Measurements from ENCODE around the gene HAUS3. TPM values are rescaled to one million over a fixed set of nuclear protein-coding genes. Genes with fewer than 3 reads are reported as not detected.
"Not testable (repeated sequence)": the region's sequence is repeated elsewhere in the genome, so short reads cannot be mapped to it uniquely, and the experiment has no call there.

HAUS3 gene
- total and polyA plus RNA-seq, 2 of the 13 experiments (the other 11 are each of a cell fraction or from before 2014, with no cell fraction given) = 3.9 to 12.6 TPM

GRCh38 chr4:2275044-2275397 is 33.1 kb upstream of the HAUS3 start:
- 58% methylated on average over 5 of the region's 10 CpGs for WGBS (ENCODE audit: low lambda C conversion rate)
- H3K36me3 ChIP-seq (replicated peaks in 1 of 2; ENCODE audit: control insufficient read depth in 1 of 2, insufficient read depth in 2 of 2, low read length in 2 of 2); ATAC-seq; BruUV-seq (replicated peaks); in situ Hi-C loops (cut with HindIII; ENCODE audit: extremely low pct_ligation_motif_present, low pct_unique_long_range_greater_than_20kb); H2AFZ ChIP-seq (ENCODE audit: low read length); H3K27ac ChIP-seq (ENCODE audit: extremely low read length, insufficient read depth, low read length); H3K9me3 ChIP-seq (ENCODE audit: low read length); H3K4me2 ChIP-seq (ENCODE audit: low read depth, low read length); H3K79me2 ChIP-seq (ENCODE audit: insufficient read depth, low read length); intact Hi-C loops (cut with micrococcal nuclease; ENCODE audit: unreplicated experiment); FAIRE-seq; H3K4me3 ChIP-seq (replicated peaks in 1 of 3; ENCODE audit: insufficient read depth in 1 of 3, low read depth in 2 of 3, low read length in 3 of 3); DNase-seq (ENCODE audit: low spot score); H4K20me1 ChIP-seq (ENCODE audit: insufficient read depth, low read length); H3K9ac ChIP-seq (ENCODE audit: insufficient read depth, low read depth, low read length); H3K4me1 ChIP-seq (ENCODE audit: insufficient read depth, low read length); CTCF ChIA-PET (ENCODE audit: low intra/inter-chr PET ratio, low total read pairs): not testable (repeated sequence)
- POLR2A ChIA-PET = interaction anchor here (1.4 kb wide), 1 partner anchor 13 kb away, joined by 3 read pairs; the partner anchor contains the start of gene MXD4
- H3K27me3 ChIP-seq (ENCODE audit: control insufficient read depth in 1 of 2, insufficient read depth in 2 of 2, low read length in 2 of 2) = peaks cover 12 to 41% of the 10 kb centered on the region in 2 experiments; a peak in 4 of 5 replicates

- Histone ChIP-seq H3K79me2 (ENCODE audit: insufficient read depth, low read length) (no peaks in the 10 kb centered on the region), H3K27me3 (ENCODE audit: control insufficient read depth in 1 of 2, insufficient read depth in 2 of 2, low read length in 2 of 2) (peaks cover 12 to 47% of the 10 kb centered on the region in 2 experiments; a peak in 4 of 5 replicates), H3K4me2 (ENCODE audit: low read depth, low read length) (no peak overlapping the region), H3K27ac (ENCODE audit: extremely low read length, insufficient read depth, low read length) (no peak overlapping the region), H3K36me3 (replicated peaks in 1 of 2; ENCODE audit: control insufficient read depth in 1 of 2, insufficient read depth in 2 of 2, low read length in 2 of 2) (no peaks in the 10 kb centered on the region), H3K4me1 (ENCODE audit: insufficient read depth, low read length) (no peaks in the 10 kb centered on the region), H4K20me1 (ENCODE audit: insufficient read depth, low read length) (no peaks in the 10 kb centered on the region), H3K4me3 (replicated peaks in 1 of 3; ENCODE audit: insufficient read depth in 1 of 3, low read depth in 2 of 3, low read length in 3 of 3) (no peak overlapping the region), H3K9ac (ENCODE audit: insufficient read depth, low read depth, low read length) (no peak overlapping the region), H2AFZ (ENCODE audit: low read length) (no peak overlapping the region), H3K9me3 (ENCODE audit: low read length) (no peaks in the 10 kb centered on the region)
- in situ Hi-C loops (cut with HindIII; ENCODE audit: extremely low pct_ligation_motif_present, low pct_unique_long_range_greater_than_20kb) = no loop called here
- intact Hi-C loops (cut with micrococcal nuclease; ENCODE audit: unreplicated experiment) = no loop called here
- ChIA-PET POLR2A (interaction anchor here (1.4 kb wide), 1 partner anchor 12 kb away, joined by 3 read pairs; the partner anchor contains the start of gene MXD4), CTCF (ENCODE audit: low intra/inter-chr PET ratio, low total read pairs) (no interaction called here)
- no TSS peak for BruUV-seq (replicated peaks)
- FAIRE-seq = no peak
- no peak for DNase-seq (ENCODE audit: low spot score)
- WGBS (ENCODE audit: low lambda C conversion rate) = 38% methylated on average over 13 of the region's 21 CpGs
- TF ChIP-seq UBTF (CRISPR knock-in tag; IDR thresholded peaks at IDR 0.05) (no peak), REST (IDR thresholded peaks at IDR 0.05; ENCODE audit: borderline replicate concordance in 1 of 2, low read depth in 1 of 2, low read length in 2 of 2) (no peak), MYNN (CRISPR knock-in tag; IDR thresholded peaks at IDR 0.05; ENCODE audit: low read depth) (no peak), ATF1 (CRISPR knock-in tag; IDR thresholded peaks at IDR 0.05) (no peak)
- ATAC-seq = no peak
These were observed 32.6 kb upstream of the HAUS3 start for GRCh38 chr4:2274320-2275043.

Measured in HepG2 (cell line).